ENCODE results near the gene KIAA1217. TPM values are rescaled to one million over a fixed set of nuclear protein-coding genes. Genes with fewer than 3 reads are reported as not detected.

KIAA1217 gene
- total RNA-seq, 1 experiment from 2014 or later = 48.3 TPM

- POLR2A ChIA-PET = no interaction called here
- Mint-ChIP-seq H3K9me3 (ENCODE audit: unreplicated experiment) (no peaks in the 10 kb centered on the region), H3K36me3 (ENCODE audit: insufficient read depth, unreplicated experiment) (no peaks in the 10 kb centered on the region), H3K27me3 (ENCODE audit: insufficient read depth, unreplicated experiment) (no peaks in the 10 kb centered on the region), H3K27ac (ENCODE audit: low read depth, unreplicated experiment) (no peak overlapping the region), H3K4me3 (ENCODE audit: unreplicated experiment) (no peak overlapping the region), H3K4me1 (ENCODE audit: insufficient read depth, unreplicated experiment) (peaks cover 16% of the 10 kb centered on the region)
- intact Hi-C loops (cut with micrococcal nuclease) = no loop called here
- CTCF ChIA-PET = interaction anchor here (0.6 to 0.7 kb wide), 2 partner anchors 22 to 1073 kb away, joined by 3 read pairs; no protein-coding TSS in a partner anchor
- TF ChIP-seq CTCF (IDR thresholded peaks at IDR 0.05; ENCODE audit: unreplicated experiment) = no peak
- no TSS peak for BruUV-seq (replicated peaks)
- DNase-seq (ENCODE audit: unreplicated experiment) = no peak
Observed at GRCh38 chr10:24213266-24213665, 4.3 kb downstream of the KIAA1217 start.

- Mint-ChIP-seq H3K9me3 (ENCODE audit: unreplicated experiment) (no peaks in the 10 kb centered on the region), H3K4me3 (ENCODE audit: unreplicated experiment) (no peak overlapping the region), H3K36me3 (ENCODE audit: insufficient read depth, unreplicated experiment) (no peaks in the 10 kb centered on the region), H3K27ac (ENCODE audit: low read depth, unreplicated experiment) (no peak overlapping the region), H3K4me1 (ENCODE audit: insufficient read depth, unreplicated experiment) (peaks cover 11% of the 10 kb centered on the region), H3K27me3 (ENCODE audit: insufficient read depth, unreplicated experiment) (no peaks in the 10 kb centered on the region)
- ChIA-PET CTCF (interaction anchor here (0.6 to 0.7 kb wide), 2 partner anchors 1029 to 1074 kb away, joined by 3 read pairs; no protein-coding TSS in a partner anchor), POLR2A (no interaction called here)
- BruUV-seq (replicated peaks) = no TSS peak
- no peak for TF ChIP-seq CTCF (IDR thresholded peaks at IDR 0.05; ENCODE audit: unreplicated experiment)
- no peak for DNase-seq (ENCODE audit: unreplicated experiment)
- intact Hi-C loops (cut with micrococcal nuclease) = no loop called here
Observed at GRCh38 chr10:24213881-24214280, 4.9 kb downstream of the KIAA1217 start.

GRCh38 chr10:24214762-24215161, 5.8 kb downstream of the KIAA1217 start:
- no peak for TF ChIP-seq CTCF (IDR thresholded peaks at IDR 0.05; ENCODE audit: unreplicated experiment)
- no peaks in the 10 kb centered on the region for H3K27me3 Mint-ChIP-seq (ENCODE audit: insufficient read depth, unreplicated experiment)
- intact Hi-C loops (cut with micrococcal nuclease) = no loop called here
- H3K4me3 Mint-ChIP-seq (ENCODE audit: unreplicated experiment) = no peak overlapping the region
- H3K27ac Mint-ChIP-seq (ENCODE audit: low read depth, unreplicated experiment) = no peak overlapping the region
- no peaks in the 10 kb centered on the region for H3K9me3 Mint-ChIP-seq (ENCODE audit: unreplicated experiment)
- DNase-seq (ENCODE audit: unreplicated experiment) = no peak
- no peaks in the 10 kb centered on the region for H3K36me3 Mint-ChIP-seq (ENCODE audit: insufficient read depth, unreplicated experiment)
- ChIA-PET CTCF (interaction anchor here (0.6 to 1.0 kb wide), 2 partner anchors 33 to 288 kb away, joined by 3 to 4 read pairs; no protein-coding TSS in a partner anchor), POLR2A (interaction anchor here (0.7 kb wide), 1 partner anchor 92 kb away, joined by 3 read pairs; no protein-coding TSS in a partner anchor)
- H3K4me1 Mint-ChIP-seq (ENCODE audit: insufficient read depth, unreplicated experiment) = peaks cover 5% of the 10 kb centered on the region
- no TSS peak for BruUV-seq (replicated peaks)

- H3K27ac Mint-ChIP-seq (ENCODE audit: low read depth, unreplicated experiment) = no peak overlapping the region
- H3K4me3 Mint-ChIP-seq (ENCODE audit: unreplicated experiment) = no peak overlapping the region
- no peak for DNase-seq (ENCODE audit: unreplicated experiment)
- TF ChIP-seq CTCF (IDR thresholded peaks at IDR 0.05; ENCODE audit: unreplicated experiment) = no peak
- BruUV-seq (replicated peaks) = no TSS peak
- intact Hi-C loops (cut with micrococcal nuclease) = no loop called here
- no peaks in the 10 kb centered on the region for H3K36me3 Mint-ChIP-seq (ENCODE audit: insufficient read depth, unreplicated experiment)
- H3K4me1 Mint-ChIP-seq (ENCODE audit: insufficient read depth, unreplicated experiment) = peaks cover 1% of the 10 kb centered on the region
- H3K9me3 Mint-ChIP-seq (ENCODE audit: unreplicated experiment) = no peaks in the 10 kb centered on the region
- ChIA-PET CTCF (interaction anchor here (0.6 to 1.0 kb wide), 2 partner anchors 32 to 288 kb away, joined by 3 to 4 read pairs; no protein-coding TSS in a partner anchor), POLR2A (interaction anchor here (0.7 kb wide), 1 partner anchor 92 kb away, joined by 3 read pairs; no protein-coding TSS in a partner anchor)
- no peaks in the 10 kb centered on the region for H3K27me3 Mint-ChIP-seq (ENCODE audit: insufficient read depth, unreplicated experiment)
Observed at GRCh38 chr10:24215196-24215595, 6.3 kb downstream of the KIAA1217 start.
